GM21390 (cell line): ENCODE measurements around the gene OTUD3.
"Not testable (repeated sequence)": the region's sequence is repeated elsewhere in the genome, so short reads cannot be mapped to it uniquely, and the experiment has no call there.

Experiments used
- ATAC-seq: cut with Tn5 transposase; IDR thresholded peaks from one replicate; pipeline ENCODE4 v1.9.1; 2021; ENCODE audit not compliant: unreplicated experiment

Gene OTUD3, protein sequence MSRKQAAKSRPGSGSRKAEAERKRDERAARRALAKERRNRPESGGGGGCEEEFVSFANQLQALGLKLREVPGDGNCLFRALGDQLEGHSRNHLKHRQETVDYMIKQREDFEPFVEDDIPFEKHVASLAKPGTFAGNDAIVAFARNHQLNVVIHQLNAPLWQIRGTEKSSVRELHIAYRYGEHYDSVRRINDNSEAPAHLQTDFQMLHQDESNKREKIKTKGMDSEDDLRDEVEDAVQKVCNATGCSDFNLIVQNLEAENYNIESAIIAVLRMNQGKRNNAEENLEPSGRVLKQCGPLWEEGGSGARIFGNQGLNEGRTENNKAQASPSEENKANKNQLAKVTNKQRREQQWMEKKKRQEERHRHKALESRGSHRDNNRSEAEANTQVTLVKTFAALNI

DNA sequence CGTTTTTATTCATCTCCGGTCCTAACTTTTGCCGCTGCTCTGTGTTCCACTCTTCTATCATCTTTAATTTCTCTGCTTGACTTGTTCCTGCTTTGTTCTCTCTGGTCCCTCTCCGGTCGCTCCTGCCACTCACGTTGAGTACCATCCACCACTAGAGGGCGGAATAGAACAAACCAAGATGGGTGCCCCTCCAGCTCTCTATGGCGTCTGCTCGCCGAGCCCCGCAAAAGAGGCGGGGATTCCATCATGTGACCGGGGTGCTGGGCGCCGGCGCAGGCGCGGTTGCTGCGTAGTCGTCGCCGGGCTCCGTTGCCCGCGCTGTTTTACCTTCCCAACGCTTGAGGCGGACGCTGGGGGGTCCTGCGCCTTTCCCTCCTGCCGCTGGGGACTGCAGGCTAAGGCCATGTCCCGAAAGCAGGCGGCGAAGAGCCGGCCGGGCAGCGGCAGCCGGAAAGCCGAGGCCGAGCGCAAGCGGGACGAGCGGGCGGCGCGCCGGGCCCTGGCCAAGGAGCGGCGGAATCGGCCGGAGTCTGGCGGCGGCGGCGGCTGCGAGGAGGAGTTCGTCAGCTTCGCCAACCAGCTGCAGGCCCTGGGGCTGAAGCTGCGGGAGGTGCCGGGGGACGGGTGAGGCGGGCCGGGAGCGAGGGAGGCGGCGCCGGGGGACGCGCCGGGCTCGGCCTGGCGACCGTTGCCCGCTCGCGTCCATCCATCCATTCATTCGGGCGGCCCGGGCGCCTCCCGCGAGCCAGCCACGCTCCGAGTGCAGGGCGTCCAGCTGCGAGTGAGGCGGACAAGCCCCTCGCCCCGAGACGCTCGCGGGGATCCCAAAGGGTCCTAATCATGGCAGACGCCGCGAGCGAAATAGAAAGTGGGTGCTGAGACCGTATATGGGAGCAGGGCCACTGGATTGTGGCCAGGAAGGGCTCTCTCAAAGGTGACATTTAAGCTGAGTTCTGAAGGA lies at the start of gene OTUD3:
Gene OTUD3 (plus strand): TSS at position 285 of the 961 bp plus-strand sequence. CDS start 119 bp downstream, at position 404.
- ATAC-seq, result peak; percentile 83

DNA sequence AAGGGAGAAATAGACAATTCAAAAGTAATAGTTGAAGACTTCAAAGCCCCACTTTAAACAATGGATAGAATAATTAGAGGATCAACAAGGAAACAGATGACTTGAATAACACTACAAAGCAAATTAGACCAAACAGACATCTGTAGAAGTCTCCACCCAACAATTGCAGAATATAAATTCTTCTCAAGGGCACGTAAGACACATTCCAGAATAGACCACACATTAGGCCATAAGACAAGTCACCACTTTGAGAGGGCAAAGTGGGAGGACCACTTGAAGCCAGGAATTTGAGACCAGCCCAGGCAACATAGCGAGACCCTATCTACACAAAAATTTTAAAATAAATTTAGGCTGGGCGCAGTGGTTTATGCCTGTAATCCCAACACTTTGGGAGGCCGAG lies 46.6 kb upstream of the OTUD3 start:
- ATAC-seq, result no peak

DNA sequence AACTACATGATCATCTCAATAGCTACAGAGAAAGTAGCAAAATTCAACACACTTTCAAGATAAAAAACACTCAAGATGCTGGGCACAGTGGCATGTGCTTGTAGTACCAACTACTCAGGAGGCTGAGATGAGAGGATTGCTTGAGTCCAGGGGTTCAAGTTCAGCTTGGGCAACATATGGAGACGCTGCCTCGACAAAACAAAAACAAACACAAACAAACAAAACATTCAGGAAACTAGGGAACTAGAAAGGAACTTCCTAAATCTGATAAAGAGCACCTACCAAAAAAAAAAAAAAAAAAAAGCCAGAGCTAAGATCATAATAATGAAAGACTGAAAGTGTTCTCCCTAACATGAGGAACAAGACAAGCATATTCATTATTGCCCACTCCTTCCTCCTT lies 44.3 kb upstream of the OTUD3 start:
- ATAC-seq, result no peak

DNA sequence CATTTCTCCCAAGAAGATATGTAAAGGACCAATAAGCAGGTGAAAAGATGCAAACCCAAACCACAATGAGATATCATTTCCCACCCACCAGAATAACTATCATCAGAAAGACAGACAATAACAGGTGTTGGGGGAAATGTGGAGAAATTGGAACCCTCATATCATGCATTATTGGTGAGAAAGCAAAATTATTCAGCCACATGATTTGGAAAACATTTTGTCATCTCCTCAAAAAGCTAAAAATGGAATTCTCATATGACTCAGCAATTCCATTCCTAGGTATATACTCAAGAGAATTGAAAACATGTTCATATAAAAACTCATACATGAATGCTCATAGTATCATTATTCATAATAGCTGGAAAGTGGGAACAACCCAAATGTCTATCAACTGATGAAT lies 42.0 kb upstream of the OTUD3 start:
- ATAC-seq, result no peak

DNA sequence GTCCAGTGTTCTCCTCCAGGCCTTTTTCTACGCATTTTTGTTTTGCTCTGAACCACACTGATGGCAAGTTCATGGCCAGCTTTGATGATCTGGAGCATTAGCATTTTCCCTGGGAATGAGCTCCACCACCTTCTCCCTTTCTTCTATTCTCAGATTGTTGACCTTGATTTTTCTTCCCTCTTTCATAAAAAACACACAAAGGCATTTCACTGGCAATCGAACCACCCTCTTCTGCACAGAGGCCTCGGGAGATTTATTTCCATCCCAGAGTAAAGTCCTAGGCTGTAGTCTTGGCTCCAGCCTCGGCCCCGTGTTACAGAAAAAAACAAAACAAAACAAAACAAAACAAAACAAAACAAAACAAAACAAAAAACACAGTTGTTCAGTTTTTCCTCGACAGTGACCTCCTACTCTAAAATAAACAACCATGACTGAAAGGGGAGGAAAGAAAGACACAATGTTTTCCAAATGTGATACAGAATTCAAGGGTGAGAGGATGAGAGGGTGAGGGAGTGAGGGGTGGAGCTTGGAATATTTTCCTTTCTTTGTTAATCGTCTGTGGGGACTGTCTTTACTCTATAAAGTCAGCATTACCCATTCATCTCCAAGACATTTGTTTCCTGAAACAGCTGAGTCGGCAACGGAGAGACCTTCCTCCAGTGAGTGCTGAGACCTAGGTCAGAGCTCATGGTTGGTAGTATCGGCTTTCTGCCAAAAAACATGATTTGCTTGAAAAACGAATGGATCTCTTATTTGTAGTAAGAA lies 37.3 kb upstream of the OTUD3 start:
- ATAC-seq, result no peak

DNA sequence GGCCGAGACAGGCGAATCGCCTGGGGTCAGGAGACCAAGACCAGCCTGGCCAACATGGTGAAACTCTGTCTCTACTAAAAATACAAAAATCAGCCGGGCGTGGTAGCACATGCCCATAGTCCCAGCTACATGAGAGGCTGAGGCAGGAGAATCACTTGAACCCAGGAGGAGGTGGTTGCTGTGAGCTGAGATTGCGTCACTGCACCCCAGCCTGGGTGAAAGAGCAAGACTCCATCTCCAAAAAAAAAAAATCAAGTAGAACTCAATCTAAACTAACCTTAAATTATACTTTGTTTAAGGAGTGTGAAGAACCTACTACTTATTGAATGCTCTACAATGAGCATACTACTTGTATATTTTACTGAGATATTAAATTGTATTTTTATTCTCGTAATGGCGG lies 36.6 kb upstream of the OTUD3 start:
- no peak for ATAC-seq

DNA sequence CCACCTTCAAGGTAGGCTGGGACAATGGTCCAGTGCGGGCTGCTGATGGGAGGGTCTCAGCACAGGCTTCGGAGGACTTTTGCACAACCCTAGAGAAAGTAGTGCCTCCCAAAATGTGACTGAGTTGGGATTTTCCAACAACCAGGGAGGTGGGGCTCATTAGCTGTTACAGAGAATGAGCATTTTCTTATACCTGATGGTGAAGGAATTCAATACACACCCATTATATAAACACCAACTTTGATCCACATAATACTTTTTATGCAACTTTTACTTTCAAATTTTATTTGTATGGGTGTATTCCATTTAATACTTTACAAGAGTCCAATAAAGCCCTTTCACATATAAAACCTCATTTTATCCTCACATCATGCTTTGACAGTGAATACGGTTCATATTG lies 35.9 kb upstream of the OTUD3 start:
- ATAC-seq, result no peak

DNA sequence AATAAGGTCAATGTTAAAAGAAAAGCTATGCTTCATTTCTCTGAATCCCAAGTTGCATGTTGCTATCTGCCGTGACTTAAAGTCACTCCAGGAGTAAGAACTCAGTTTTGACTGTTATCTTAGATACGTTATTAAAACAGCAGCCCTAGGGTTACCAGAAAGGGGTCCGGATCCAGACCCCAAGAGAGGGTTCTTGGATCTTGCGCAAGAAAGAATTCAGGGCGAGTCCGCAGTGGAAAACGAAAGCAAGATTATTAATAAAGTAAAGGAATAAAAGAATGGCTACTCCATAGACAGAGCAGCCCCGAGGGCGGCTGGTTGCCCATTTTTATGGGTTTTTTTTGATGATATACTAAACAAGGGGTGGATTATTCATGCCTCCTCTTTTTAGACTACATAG lies 34.9 kb upstream of the OTUD3 start:
- ATAC-seq, result not testable (repeated sequence)

DNA sequence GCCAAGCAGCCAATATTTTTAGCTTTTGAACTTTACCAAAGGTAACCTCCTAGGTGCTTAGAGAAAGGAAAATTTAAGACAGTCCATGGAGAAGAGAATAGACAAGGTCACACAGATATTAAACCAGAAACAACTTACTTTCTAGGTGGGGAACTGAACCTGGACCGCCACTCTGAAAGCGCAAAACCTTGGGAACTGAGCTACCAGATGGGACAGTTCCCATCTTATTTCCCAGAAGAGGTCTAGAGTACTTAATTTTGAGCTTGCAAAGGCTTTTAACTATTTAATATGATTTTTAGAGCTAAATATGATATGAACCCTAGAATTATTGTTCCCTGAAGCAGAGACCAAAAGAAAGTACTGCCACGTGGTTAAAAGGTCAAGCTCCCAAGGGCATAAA lies 32.9 kb upstream of the OTUD3 start:
- ATAC-seq, result not testable (repeated sequence)

DNA sequence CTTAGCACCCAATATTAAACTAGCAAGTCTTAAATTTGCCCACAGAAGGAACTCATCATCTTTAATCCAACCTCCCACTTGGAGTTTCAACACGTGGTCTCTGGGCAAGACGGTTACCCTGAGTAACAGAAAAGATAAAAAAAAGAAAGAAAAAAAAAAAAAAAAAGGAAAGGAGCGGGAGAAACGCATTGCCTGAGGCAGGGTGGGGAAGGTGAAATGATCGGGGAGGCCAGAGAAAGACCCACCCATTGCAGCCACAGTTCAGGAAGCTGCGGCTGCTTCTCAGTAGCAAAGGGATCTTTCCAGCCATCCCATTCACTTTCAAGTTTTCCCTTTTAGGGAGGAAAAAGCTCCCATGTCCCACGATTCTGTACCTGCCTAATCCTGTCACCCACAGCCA lies 32.0 kb upstream of the OTUD3 start:
- no peak for ATAC-seq

DNA sequence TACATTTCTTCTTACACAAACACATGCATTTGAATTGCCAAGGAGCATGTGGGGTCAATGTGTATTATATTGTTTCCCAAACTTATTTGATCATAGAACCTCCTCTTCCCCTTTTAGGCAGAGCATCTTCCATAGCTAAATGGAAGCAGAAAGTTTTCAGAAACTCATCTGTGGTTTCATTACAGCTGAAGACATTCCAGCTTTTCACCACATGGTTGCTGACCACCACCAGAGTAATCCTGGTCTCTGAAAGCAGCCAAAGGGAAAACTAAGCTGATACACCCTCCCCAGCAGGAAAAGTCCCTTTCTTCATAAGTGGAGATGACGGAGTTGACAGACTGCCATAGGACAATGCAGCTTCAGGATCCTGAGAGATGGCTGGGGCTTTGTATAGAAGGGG lies 30.2 kb upstream of the OTUD3 start:
- no peak for ATAC-seq

DNA sequence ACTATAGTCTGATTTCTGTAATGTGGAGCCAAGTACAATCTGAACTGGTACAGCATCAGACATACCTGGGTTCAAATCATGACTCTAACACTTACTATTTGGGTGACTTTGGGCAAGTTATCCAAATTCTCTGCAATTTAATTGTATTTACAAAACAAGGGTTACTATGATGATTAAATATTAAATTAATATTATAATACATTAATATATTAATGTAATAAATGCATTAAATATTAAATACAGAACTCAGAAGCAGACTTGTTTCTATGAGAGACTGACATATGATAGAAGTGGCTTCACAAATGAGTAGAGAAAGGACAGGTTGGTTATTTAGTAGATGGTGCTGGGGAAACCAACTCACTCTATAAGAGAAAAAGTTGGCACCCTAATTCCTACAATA lies 27.3 kb upstream of the OTUD3 start:
- ATAC-seq, result no peak

DNA sequence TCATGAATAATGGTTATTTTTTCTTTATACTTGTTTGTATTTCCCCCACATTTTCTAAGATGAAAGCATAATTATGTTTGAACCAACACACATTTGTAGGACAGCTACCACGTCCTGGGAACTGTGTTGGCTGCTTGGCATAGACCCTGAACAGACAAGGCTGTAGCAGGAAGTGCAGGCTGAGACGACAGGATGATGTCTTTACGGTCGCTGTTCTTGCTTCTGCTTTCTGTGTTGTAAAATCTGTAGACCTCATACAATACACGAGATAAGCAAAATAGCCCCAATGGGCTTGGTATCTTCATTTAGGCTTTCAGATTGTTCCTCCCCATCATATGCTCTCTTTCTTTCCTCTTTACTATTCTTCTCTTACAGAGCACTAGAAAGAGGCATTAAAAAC lies 23.3 kb upstream of the OTUD3 start:
- no peak for ATAC-seq

DNA sequence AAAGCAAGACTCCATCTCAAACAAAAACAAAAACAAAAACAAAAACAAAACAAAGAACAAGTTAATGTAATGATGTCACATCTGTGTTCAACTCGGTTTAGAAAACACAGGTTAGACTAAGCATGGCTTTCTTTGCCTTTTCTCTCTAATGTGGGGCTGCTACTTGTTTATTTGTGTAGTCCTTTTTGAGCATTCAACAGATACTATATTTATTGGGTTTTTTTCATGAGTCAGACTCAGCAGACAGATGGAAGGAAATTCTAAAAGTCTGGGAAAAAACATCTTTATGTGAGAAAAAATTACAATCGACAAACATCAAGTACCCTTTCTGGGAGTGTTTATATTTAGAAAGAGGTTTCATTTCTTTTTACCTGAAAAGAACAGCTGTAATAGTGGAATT lies 22.3 kb upstream of the OTUD3 start:
- no peak for ATAC-seq

DNA sequence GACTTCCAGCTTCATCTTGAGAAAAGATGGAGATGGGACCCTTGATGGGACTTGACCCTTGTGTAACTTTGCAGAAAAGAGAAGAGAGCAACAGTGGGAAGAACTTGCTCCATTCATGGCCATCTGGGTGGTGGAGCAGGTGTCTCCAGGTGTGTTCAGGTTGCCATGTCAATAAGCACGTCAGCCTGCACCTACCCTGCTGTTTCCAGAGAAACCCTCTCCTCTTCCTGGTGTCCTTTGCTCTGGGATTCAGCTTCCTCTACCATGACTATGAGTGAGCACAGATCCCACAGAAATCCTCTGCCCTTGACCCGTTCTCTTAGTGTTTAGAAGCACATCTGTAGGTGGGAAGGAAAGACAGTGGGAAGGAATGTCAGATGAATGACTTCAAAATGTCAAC lies 21.8 kb upstream of the OTUD3 start:
- ATAC-seq, result no peak

DNA sequence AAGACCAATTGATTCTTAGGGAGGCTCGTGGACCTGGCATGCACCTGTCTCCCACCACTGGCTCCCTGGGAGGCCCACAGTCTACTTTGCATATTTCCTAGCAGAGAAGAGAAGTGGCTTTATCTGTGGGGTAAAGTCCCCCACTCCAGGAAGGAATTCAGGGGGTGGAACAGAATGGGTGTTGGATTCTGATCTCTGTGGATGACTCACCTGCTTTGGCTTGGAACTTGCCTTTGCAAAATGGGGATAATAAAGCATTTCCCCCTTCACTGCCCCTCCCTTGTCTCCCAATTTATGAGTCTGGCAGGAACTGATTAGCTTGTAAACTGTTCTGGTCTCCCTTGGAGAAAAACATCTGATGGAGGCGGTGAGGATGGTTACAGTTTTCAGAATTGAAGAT lies 21.2 kb upstream of the OTUD3 start:
- ATAC-seq, result no peak

DNA sequence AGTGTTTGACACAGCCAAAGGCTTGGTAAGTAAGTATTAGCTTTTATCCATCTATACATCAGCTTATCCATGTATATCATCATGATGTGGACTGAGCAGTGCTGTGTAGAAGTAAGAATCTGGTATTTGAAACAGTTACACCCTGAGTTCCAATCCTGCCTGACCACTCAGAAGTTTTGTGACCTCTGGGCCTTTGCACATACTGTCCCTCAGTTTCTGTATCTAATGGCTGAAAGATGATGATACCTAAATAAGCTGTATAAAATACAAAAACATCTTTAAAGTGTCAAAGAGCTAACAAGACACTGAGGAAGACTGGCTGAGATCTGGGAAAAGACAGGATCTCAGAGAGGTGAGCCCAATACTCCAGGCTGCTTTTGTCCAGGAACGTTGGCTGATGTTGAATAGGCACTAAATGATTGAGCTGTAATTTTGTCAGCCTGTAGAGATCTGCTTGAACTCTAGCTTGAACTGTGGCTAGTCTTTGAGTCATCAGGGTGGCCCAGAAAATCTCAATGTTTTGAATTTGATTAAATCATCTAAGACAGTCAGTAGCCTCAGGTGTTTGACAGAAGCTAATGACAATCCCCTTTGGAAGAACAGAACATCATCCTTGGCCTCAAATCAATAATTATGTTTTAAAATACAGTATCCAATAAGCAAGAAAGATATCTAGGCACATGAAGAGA lies 20.2 kb upstream of the OTUD3 start:
- ATAC-seq, result no peak

DNA sequence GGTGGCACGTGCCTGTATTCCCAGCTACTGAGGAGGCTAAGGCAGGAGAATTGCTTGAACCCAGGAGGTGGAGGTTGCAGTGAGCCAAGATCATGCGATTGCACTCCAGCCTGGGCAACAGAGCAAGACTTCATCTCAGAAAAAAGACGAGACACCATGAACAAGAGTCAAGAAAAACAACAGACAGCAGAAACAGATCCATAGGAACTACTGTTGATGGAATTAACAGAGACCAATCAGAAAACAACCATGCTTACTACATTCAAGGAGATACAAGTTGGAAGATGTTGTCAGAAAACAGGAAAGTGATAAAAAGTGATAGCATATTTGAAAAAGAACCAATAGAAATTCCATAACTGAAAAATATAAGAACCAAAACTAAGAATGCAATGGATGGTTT lies 19.3 kb upstream of the OTUD3 start:
- no peak for ATAC-seq

DNA sequence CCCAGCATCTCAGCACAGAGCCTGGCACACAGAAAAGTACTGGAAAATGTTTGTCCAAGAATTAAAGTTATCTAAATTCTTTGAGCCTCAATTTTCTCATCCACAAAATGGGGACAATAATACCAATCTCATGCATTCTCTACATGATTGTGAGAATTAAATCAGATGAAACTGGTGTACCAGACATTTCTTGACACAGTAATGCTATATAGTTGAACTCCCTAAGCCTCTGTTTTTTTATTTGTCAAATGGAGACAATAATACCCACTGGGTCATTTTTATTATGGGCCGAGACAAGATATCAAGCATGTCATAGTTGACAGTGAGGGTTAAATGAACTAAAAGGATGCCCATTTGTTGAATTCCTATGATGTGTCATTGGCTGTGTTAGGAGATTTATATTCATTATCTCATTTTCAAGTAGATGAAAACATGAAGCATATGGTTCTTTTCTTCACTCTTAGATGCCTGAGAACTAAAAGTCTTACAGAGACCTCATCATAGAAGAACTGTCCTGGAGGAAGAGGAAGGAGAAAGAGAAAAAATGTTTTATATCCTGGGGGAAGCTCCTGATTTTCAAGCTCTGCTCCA lies 17.5 kb upstream of the OTUD3 start:
- no peak for ATAC-seq

DNA sequence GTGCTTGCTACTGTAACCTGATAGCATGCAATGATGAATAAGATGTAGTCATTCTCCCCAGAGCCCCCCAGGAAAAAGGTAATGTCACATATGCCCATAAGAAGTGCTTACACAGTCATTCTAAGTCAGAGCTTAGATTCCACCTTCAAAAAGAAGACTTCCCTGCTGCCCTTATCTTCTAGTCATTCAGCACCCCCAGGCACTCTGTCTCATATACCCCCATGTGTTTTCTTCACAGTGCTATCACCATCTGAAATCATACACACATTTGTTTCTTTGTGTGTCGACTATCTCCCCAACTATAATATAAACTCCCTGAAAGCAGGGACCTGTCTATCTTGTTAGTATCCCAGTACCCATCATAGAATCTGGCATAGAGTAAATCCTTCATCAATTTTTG lies 16.2 kb upstream of the OTUD3 start:
- ATAC-seq, result no peak
